Bronchial epithelial cell (primary cell): ENCODE measurements around the gene TIMD4. TPM values are rescaled to one million over a fixed set of nuclear protein-coding genes. Genes with fewer than 3 reads are reported as not detected.

Experiments used
- DNase-seq: peaks from one replicate; pipeline ENCODE4 v3.0.0-alpha.2; 2010; ENCODE audit warnings: low read depth
- FAIRE-seq: peaks from 2 replicates; lab custom pipeline; 2011; peaks lifted over from hg19 to GRCh38; lab: Jason Lieb, UNC
- H3K27me3 ChIP-seq: 2 replicates; pipeline ENCODE4 v1.5.1; 2011; ENCODE audit warnings: low read length; ENCODE audit not compliant: control insufficient read depth, insufficient read depth
- H3K36me3 ChIP-seq: 2 replicates; pipeline ENCODE4 v1.5.1; 2011; ENCODE audit warnings: low read length; ENCODE audit not compliant: control insufficient read depth, insufficient read depth
- H3K4me3 ChIP-seq: 2 replicates; pipeline ENCODE4 v1.5.1; 2011; ENCODE audit warnings: mild to moderate bottlenecking, low read depth, low read length, control low read depth
- CTCF ChIP-seq: IDR thresholded peaks from 2 replicates; pipeline ENCODE4 v1.5.1; 2011; ENCODE audit warnings: mild to moderate bottlenecking, moderate library complexity, low read length, control low read depth, inconsistent platforms; ENCODE audit not compliant: insufficient read depth, severe bottlenecking
- total RNA-seq: library from RNA; depleted of rRNA; stranded (reverse); fragments of >200 nt; gene quantifications from 2 replicates; pipeline ENCODE4 v1.2.1, GENCODE V29; 2014

The TIMD4 gene
- total RNA-seq, 1 donor from 2014 or later: not detected

DNA sequence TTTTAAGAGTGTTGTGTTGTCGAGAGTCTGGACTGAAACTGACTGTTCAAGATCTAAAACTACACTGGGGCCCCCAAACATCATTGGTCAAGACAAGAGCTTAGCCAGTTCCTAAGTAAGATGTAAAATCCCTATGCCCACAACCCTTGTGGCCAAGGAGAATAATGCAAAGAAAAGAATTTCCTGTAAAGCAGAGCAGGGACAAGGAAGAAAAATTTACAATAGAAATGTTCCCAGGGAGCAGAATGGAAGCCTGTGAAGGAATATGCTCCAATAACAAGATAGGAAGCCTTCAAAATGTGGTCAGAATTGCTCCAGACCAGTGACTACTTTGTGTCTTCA, 92.6 kb downstream of the TIMD4 start:
- DNase-seq (no peak), FAIRE-seq (no peak)
- Histone ChIP-seq H3K36me3 (no peaks in the 10 kb centered on the region), H3K27me3 (no peaks in the 10 kb centered on the region), H3K4me3 (no peak overlapping the region)
- TF ChIP-seq CTCF: no peak

Other genes with a start within 250 kb of the TIMD4 start
- gene PPP1R2B, start 112.9 kb downstream of the TIMD4 start, total RNA-seq: under 0.01 TPM in 1 of 2 replicates, not detected in the other
- not detected in 2 replicates for gene HAVCR1, start 95.9 kb upstream of the TIMD4 start, total RNA-seq
- 0.38 and 0.53 TPM in 2 replicates for gene HAVCR2, start 145.8 kb upstream of the TIMD4 start, total RNA-seq
- gene MED7, start 179.6 kb upstream of the TIMD4 start, total RNA-seq: 7.9 and 8.2 TPM in 2 replicates
- gene GARIN3, start 203.0 kb upstream of the TIMD4 start, total RNA-seq: not detected in 2 replicates
- not detected in 2 replicates for gene ITK, start 217.6 kb upstream of the TIMD4 start, total RNA-seq